HG03342 (cell line): ENCODE measurements around the gene FAM43B.

ENCODE experiments used
- ATAC-seq: cut with Tn5 transposase; IDR thresholded peaks from one replicate; pipeline ENCODE4 v1.9.1; 2021; ENCODE audit warnings: mild to moderate bottlenecking, moderate library complexity; ENCODE audit not compliant: unreplicated experiment

Gene FAM43B

DNA sequence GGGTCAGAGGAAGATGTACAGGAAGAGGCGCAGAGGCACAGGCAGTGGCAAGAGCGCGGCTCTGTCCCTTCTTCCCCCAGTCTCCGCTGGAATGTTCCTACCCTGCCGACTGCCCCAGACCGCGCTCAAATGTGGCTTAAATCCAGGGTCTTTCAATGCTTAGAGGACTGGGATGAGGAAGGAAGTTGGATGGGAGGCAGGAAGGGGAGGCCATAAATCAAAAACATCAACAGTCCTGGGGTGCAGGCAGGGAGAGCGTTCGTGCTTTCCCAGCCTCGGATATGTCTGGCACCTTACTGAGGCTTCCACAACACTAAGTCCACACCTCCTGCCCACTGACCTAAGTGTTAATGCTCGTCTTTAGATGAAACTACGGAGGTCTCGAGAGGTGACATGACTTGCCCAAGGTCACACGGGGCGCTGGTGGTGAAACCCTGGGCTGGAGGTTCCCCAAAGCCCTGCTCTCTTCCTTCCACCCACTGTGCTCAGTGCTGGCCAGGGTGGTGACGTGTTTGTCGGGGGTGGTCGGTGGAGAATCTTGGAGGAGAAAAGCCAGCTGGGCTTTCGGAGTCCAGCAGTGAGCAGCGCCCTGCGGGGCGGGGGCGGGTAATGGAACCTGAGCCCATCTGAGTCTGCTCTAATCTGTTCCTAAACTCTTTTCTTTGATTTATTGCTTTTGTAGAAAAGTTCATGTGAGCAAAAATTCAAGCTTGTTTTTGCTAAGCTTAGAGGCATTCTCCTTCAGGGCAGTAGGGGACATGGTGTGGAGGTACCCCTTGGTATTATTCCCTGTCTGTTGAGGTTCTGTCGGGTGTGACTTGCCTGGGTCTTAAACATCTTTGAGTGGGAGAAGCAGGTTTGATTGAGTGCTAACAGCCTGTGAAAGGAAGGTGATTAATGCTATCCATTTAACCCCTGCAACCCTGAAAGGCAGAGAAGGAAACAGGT is 37.2 kb downstream of the FAM43B start:
- ATAC-seq = no peak

GRCh38 chr1:20590306-20590777 is 38.0 kb downstream of the FAM43B start:
- no peak for ATAC-seq

GRCh38 chr1:20593756-20594155 is 41.4 kb downstream of the FAM43B start:
- no peak for ATAC-seq

DNA sequence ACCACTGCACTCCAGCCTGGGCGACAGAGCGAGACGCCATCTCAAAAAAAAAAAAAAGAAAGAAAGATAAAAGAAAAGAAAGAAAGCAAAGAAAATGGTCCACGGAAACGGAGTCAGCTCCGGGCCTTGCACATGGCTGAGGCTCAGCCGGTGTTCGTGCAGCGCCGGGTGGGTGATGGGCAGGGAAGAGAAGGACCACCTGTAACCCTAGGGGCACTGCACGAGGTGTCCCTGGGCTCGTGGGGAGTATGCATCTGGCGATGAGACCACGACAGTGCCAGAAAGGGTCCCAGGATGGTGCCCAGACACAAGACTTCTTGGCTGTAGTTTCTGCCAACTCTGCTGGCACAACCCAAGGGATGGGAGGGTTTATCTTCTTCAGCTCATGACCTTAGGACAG is 42.4 kb downstream of the FAM43B start:
- no peak for ATAC-seq

GRCh38 chr1:20596106-20596505 is 43.7 kb downstream of the FAM43B start:
- ATAC-seq = no peak

- no peak for ATAC-seq
These were observed 45.3 kb downstream of the FAM43B start for GRCh38 chr1:20597650-20598049.

GRCh38 chr1:20600156-20600555 is 47.8 kb downstream of the FAM43B start:
- no peak for ATAC-seq

DNA sequence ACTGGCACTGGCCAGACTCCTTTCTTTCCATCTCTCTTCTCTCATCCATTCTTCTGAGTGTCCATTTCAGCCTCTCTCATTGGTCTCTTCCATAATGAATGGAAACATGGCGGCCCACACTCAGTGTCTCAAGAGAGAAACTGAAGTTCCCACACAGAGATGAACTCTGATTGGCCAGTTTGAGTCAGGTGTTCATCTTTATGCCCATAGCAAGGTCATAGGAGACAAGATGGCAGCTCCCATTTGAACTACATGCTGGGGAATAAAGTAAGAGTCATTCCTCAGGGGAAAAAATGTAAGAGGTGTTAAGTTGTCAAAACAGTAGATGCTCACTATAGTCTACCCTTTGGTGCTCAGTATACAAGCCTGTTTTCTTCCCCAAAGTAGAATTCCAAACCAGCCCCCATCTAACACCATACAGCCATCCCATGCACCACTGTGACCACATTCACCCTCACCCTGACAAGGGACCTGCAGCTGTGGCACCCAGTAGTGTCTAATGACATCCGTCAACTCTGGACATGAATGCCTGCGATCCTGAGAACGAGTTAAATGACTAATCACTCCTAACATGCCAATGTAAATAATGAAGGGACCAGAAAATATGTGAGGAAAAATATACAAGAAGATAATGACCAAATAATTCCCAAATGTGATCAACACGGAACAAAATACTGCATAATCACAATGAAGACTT is 48.9 kb downstream of the FAM43B start:
- ATAC-seq = no peak

- no peak for ATAC-seq
These were observed 50.6 kb downstream of the FAM43B start for GRCh38 chr1:20602851-20603450.

DNA sequence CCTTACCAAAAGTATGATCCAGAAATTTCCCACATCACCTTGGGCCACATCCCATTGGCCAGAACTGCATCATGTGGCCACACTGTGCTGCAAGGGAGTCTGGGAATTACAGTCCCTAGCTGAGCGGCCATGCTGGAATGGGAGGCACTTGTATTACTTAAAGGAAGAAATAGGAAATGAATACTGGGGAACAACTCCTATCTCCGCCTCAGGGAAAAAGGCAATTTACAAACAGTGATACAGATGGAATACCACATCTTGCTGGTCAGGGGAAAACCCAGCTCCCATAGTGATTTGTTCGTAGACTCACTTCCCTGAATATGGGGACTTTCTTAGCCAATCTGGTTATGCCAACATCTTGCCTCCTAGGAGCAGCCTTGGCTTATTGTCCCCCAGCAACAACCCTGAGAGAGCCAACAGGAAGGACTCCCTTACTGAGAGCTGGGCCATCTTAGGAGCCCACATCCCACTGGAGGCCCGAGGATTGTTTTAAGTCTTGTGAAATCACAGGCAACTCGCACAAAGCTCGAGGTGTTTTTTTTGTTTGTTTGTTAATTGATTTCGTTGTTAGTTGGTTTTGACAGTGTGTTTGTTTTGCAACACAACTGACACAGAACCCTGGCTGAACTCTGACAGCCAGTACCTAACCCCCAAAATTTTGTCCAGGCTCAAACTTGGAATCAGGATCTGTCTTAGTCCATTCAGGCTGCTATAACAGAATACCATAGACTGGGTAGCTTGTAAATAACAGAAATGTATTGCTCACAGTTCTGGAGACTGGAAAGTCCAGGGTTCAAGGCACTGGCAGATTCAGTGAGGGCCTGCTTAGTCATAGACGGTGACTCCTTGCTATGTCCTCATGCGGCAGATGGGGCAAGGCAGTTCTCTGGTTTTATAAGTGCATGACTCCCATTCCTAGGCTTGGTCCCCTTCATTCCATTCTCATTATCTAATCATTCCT is 51.4 kb downstream of the FAM43B start:
- no peak for ATAC-seq
